ENCODE measurements around the gene PARD3.

DNA sequence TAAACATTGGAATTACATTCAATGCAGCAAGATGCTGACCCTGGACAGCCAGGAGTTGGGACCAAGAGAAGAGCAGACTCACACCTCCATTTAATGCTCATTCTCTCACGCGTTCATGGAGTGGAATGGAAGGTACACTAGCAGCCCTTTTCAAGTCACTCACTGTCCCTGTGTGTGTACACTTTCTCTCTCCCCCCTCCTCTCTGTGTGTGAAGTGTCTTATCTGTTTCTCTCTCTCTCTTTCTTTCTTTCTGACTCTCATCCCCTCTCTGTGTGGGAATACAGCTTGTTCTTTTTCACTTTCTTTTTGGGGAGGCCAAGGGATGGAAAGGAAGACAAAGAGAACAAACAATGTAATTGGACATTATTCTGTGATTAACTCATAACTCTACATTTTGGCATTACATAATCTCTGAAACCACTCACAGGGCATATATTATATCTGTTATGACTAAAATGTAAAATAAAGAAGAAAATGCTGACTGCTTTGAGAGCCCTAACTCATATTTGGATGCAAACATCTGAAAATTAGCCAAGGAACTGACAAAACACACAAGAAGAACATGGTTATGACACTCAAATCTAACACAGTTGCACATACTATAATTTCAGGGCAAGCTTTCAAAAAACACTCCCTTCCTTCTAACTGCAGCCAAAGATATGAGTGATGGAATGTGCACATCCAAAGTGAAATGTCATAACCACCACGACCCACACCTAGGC, 188.8 kb downstream of the PARD3 start:
- TF ChIP-seq, protein P1, sequence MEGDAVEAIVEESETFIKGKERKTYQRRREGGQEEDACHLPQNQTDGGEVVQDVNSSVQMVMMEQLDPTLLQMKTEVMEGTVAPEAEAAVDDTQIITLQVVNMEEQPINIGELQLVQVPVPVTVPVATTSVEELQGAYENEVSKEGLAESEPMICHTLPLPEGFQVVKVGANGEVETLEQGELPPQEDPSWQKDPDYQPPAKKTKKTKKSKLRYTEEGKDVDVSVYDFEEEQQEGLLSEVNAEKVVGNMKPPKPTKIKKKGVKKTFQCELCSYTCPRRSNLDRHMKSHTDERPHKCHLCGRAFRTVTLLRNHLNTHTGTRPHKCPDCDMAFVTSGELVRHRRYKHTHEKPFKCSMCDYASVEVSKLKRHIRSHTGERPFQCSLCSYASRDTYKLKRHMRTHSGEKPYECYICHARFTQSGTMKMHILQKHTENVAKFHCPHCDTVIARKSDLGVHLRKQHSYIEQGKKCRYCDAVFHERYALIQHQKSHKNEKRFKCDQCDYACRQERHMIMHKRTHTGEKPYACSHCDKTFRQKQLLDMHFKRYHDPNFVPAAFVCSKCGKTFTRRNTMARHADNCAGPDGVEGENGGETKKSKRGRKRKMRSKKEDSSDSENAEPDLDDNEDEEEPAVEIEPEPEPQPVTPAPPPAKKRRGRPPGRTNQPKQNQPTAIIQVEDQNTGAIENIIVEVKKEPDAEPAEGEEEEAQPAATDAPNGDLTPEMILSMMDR (IDR thresholded peaks at IDR 0.05; ENCODE audit: low read depth, low read length, poor library complexity, severe bottlenecking), result no peak
- no peak for TF ChIP-seq EZH2phosphoT487 (IDR thresholded peaks at IDR 0.05; ENCODE audit: borderline replicate concordance, low read length)
